Measurements from ENCODE around the gene FCHSD1.
A peak's percentile ranks its signal among the peaks of the same experiment; 100 is the strongest.

Gene FCHSD1

DNA sequence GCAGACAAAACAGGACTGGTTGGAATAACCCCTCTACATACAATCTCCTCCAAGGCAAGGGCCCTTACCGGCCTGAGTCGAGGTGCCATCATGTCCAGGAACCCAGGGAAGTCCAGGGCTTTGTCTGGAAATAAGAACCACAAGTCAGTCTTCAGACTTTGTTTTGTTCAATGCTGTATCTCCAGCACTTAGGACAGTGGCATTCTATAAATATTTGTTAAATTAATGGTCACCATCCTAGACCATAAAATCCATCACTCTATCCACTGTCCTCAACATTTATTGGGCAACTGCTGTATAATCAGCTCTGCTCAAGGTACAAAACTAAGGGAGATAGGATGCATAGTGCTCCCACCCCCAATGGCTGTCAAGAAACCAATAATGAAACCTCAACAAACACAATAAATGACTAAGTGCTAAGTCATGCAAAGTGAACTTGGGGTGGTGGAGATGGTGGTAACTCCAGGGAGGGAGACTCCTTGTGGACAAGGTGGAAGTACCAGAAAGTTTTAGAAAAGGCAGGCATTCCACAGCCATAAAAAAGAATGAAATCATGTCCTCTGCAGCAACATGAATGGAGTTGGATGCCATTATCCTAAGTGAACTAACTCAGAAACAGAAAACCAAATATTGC lies 9.5 kb downstream of the FCHSD1 start:
- FAIRE-seq = peak; percentile 86
- peak; percentile 80 for DNase-seq (ENCODE audit: low spot score)

DNA sequence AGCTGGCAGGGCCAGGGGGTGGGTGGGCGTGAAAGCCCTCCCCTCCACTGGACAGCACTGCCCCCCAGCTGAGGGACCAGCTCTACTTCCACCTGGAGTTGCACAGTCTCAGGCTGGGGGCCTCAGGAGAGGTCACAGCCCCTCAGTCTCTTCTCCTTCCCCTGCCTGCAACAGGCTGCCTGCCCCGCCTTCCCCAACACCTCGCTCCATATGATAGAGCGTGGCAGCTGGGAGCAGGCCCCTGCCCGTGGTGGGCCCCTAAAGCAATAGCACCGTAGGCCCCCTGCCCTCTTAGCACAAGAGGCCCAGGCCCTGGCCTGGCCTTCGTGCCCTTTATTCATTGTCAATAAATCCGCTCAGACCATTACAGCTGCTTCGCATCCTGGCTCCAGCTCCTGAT lies 10.5 kb downstream of the FCHSD1 start:
- DNase-seq (ENCODE audit: low spot score) = no peak
- FAIRE-seq = no peak

DNA sequence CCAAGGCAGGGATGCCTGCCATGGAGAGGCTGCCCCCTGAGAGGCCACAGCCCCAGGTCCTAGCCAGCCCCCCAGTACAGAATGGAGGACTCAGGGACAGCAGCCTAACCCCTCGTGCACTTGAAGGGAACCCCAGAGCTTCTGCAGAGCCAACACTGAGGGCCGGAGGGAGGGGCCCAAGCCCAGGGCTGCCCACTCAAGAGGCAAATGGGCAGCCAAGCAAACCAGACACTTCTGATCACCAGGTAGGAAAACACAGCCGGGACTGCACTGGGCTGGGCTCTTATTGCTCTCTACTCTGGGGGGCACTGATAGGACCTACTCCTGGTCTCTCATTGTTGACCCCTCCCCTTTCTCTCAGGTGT lies 11.2 kb downstream of the FCHSD1 start:
- no peak for DNase-seq (ENCODE audit: low spot score)

DNA sequence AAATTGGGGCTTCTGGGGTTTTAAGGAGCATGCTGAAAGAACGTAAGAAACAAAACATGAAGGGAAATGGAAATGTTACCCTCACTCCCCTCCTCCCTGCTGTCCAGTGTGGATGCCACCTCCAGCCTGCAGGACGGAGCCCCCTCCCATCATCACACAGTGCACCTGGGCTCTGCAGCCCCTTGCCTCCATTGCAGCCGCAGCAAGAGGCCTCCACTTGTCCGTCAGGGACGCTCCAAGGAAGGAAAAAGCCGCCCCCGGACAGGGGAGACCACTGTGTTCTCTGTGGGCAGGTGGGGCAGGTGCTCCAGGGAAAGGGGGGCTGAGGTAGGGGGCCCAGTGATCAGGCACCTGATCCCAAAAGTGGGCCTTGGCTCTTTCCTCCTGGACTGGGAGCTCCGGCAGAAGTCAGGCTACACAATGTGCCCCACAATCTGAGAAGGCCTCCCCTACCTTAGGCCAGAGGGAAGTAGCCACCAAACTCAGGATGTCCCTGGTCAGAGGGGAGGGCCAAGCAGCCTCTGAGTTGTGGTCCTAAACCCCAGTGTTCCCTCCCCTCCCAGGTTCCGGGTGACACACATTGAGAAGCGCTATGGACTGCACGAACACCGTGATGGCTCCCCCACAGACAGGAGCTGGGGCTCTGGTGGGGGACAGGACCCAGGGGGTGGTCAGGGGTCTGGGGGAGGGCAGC lies 11.7 kb downstream of the FCHSD1 start:
- FAIRE-seq = no peak
- DNase-seq (ENCODE audit: low spot score) = no peak

More for the DNA sequence above, 11.2 kb downstream of the FCHSD1 start:
- FAIRE-seq = no peak

DNA sequence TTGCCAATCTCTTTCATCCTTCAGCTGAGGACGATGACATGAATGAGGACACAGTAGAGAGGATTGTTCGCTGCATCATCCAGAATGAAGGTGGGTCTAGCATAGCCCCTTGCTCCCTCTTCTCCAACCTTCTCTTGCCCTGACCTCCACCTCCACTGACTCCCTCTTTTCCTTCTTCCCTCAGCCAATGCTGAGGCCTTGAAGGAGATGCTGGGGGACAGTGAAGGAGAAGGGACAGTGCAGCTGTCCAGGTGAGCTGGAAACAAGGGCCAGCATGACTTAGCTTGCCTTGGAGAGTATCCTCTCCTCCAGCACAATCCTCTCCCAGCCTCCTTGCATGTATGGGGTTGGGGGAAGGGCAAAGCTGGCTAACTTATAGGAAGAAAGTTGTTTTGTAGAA lies 12.4 kb downstream of the FCHSD1 start:
- FAIRE-seq = no peak
- DNase-seq (ENCODE audit: low spot score) = no peak

- DNase-seq (ENCODE audit: low spot score) = no peak
- no peak for FAIRE-seq
These were observed 13.3 kb downstream of the FCHSD1 start for GRCh38 chr5:141637767-141638419.

DNA sequence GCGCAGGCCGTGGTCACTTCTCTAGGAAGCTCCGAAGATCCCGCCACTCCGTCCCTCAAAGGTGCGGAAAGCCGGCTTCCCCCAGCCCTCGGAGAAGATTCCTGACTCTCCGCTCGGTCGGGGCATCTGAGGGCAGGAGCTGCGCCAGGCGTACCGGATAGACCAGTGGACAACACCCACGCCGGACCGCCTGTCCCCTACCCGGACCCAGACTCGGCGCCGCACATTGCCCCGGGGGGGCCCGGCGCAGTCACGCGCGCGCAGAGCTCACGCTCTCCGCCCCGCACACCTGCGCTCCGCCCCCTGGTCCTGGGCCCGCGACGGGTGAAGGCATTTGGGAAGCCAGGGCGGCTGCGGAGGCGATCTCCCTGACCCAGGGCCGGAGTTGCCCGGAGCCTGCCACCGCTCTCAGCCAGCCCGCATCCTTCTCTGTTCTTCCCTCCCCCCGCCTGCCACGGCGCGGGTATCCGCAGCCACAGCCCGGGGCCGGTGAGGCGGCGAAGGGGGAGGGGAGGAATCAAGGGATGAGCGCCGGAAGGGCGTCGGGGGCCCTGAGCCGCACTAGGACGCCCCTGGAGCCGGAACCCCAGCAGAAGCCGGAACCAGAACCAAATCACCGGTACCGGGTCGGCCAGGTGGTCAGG lies 14.0 kb downstream of the FCHSD1 start:
- FAIRE-seq = no peak
- DNase-seq (ENCODE audit: low spot score) = no peak

- FAIRE-seq = no peak
- DNase-seq (ENCODE audit: low spot score) = peak; percentile 80
These were observed 14.7 kb downstream of the FCHSD1 start, which contains the start of the genes HDAC3 and RELL2 for GRCh38 chr5:141636413-141637122. HDAC3 (minus strand) TSS chr5:141636849; CDS start chr5:141636790, 59 bp downstream. RELL2 (plus strand) TSS chr5:141636997; CDS start chr5:141638226, 1,229 bp downstream.

DNA sequence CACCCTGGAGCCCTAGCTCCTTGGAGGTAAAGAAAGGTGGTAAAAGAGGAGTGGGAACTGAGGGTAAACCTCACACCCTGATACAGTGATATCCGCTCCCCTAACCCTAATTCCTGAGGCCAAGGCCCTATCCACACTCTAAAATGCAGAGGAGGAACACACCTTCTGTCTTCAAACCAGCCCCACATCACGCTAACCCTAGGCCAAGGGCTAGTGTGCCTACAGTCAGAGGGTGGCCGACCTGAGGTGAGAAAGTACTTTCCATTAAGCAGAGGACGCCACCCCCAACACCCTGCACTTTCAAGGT lies 15.2 kb downstream of the FCHSD1 start:
- FAIRE-seq (no peak), DNase-seq (ENCODE audit: low spot score) (no peak)

GRCh38 chr5:141635646-141636045 lies 15.6 kb downstream of the FCHSD1 start:
- FAIRE-seq = no peak
- no peak for DNase-seq (ENCODE audit: low spot score)

- FAIRE-seq = no peak
- DNase-seq (ENCODE audit: low spot score) = no peak
These were observed 16.5 kb downstream of the FCHSD1 start for GRCh38 chr5:141634720-141635119.

DNA sequence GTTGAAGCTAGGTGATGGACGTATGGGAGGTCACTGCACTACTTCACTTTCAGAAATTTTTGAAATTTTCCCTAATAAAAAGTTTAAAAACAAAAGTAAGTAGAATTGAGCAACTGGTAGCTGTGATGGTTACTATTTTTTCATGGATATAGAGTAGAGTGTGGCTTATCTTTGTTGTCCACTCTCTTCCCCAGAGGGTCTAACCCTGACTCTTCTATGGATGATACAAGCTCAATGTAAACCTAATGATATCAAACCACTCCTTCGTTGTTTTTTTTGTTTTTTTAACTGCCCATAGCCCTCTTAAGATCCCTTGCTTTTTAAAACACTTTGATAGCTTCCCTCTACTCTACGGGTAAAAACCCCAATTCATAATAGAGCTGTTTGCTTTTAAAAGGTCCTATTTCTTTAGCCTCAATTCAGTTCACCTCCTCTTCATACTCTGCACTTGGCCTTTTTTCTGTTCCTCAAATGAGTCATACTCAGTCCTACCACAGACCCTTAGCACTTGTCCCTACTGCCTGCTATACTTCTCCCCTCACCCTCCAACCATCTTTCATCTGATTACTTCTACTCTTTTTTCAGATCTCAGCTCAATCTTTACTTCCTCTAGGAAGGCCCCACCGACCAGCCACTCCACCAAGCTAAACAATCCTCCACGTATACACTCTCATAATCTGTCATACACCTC lies 17.2 kb downstream of the FCHSD1 start:
- DNase-seq (ENCODE audit: low spot score) = no peak

DNA sequence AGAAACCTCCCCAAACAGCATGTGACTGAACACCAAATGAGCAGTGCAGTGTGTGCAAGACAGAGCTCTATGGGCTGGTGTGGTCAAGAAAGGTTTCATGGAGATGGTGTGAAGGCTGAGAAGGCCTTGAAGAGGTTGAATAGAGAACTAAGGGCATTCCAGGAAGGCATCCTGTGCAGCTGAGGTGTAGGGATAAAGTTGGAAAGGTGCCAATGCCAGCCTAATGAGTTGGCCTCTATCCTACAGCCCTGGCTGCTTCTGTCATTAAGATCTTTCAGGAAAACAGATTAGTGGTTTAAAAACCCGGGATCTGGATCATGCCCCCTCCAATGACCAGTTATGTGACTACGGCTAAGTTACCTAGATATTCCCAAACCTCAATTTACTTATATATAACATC lies 18.6 kb downstream of the FCHSD1 start:
- FAIRE-seq = no peak

More for the DNA sequence above, 17.2 kb downstream of the FCHSD1 start:
- no peak for FAIRE-seq

DNA sequence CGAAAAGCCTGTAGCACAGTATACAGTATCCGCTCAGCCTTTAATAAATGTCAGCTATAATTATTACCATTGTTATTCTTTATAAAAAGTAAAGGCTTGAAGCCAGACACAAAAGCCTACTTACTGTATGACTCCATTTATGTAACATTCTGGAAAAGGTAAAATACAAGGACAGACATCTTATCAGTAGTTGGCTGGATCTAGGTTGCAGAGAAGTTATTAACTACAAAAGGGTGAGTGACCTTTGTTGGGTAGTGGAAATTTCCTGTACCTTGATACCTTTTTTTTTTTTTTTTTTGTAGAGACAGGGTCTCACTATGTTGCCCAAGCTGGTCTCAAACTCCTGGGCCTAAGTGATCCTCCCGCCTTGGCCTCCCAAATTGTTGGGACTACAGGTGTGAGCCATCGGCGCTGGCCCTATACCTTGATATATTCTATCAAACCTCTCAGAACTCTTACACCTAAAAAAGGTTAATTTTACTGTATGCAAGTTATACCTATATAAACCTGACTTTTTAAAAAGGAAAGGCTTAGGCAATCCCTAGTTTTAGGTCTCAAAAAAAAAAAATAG lies 20.6 kb downstream of the FCHSD1 start:
- FAIRE-seq = no peak

More for the DNA sequence above, 18.6 kb downstream of the FCHSD1 start:
- no peak for DNase-seq (ENCODE audit: low spot score)

DNA sequence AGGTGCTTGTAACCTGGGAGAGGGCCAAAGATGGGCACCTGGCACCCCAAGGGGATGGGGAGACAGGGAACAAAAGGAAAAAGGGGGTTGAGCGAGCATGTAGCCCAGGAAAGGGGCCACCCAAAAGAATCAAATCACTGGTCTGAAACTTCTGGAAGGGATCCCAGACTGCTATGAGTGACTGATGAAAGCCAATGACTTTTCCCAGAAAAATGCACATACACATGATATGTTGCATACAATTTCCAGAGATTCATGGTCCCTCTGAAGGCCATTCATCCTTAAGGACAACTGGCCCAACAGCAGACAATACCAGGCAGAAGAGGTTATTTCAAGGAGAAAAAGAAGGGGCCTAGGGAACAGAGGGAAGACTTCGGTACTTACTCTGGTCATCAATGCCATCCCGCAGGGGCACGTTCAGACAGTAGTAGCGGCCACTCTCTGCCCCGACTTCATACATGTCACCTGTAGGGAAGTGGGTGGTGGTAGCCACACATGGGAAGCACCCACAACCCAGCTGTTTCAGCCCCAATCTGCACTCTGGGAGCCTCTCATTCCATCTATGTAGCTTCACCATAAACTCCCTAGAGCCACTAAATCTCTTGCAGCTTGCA lies 22.9 kb downstream of the FCHSD1 start:
- no peak for FAIRE-seq
- DNase-seq (ENCODE audit: low spot score) = no peak

More for the DNA sequence above, 20.6 kb downstream of the FCHSD1 start:
- DNase-seq (ENCODE audit: low spot score) = no peak

DNA sequence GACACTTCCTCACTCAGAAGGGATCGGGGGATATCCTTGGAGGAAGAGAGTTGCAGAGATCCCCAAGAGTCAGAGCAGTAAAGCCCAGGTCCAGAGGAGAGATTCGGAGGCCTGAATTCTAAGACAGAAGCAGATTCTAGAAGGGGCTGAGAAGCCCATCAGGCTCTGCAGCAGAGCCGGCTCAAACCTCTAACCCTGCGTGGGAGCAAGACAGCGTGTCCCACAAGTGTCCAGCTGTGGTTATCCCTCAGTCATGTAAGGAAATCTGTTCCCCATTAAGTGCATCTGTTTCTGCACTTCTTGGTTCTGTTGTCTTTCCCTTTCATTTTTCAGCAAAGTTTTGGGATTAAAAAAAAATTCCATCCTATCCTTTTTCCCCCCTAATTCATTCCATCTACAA lies 27.6 kb downstream of the FCHSD1 start:
- no peak for FAIRE-seq
- no peak for DNase-seq (ENCODE audit: low spot score)

DNA sequence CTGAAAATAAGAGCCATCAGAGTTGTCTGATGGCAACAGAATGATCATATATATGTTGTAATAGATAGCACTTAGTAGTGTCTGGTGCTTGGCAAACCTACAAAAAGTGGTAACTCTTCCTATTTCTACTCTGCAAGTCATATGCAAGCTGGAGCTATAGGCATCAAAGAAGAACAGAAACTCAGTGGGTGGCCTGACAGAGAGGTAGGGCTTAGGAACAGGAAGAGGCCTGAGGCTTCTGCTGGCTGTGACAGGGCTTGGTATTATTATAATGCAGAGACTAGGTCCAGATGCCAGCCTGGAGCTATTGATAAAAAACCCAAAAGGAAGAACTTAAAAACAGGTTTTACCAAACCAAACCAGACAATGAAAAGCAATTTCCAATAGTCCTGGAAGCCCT lies 28.0 kb downstream of the FCHSD1 start:
- FAIRE-seq (no peak), DNase-seq (ENCODE audit: low spot score) (no peak)

DNA sequence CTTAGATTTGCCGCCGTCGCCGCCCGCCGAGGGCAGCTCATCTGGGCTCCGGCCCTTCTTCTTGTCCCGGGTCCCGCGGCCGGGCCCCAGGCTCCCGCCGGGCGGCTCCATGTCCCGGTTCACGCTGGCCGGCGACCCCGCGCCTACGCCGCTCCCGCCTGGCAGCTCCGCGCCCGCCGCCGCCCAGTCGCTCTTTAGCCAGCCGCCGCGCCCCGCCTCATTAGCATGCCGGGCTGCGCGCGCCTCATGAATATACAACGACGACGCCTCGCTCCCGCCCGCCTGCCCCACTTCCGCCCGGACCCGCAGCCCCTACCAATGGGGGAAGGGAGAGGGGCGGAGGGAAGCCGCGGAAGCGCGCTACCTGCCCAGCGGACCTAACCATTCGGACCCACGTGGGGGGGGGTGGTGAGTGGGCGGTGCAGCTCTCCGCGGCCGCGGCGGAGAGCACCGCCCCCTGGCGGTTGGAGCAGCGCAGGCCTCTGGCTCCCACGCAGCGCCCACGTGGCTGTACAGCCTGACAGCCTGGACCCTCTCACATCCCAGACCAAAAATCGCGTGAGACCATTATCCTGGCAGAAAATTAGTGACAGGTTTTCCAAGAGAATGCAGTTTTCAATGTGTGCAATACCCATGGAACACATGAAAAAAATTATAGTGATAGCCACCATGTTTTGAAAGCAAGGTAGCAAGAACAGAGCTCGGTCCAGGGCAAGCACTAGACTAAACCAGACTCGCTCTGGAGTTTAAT lies 32.2 kb downstream of the FCHSD1 start, which contains the start of gene DIAPH1:
TSS of gene DIAPH1 (minus strand) at position 197 of the 751 bp plus-strand sequence. CDS start at position 111, 86 bp downstream.
- DNase-seq (ENCODE audit: low spot score) (peak; percentile 89), FAIRE-seq (peak; percentile 67)

Data from RCC 7860 (cell line).